ENCODE results near the gene ABR. TPM values are rescaled to one million over a fixed set of nuclear protein-coding genes. Genes with fewer than 3 reads are reported as not detected.

ABR gene
- total RNA-seq, 1 experiment from 2014 or later, result 35.4 TPM

- no peak for ATAC-seq
- intact Hi-C loops (cut with micrococcal nuclease), result no loop called here
- no peak overlapping the region for H3K4me3 ChIP-seq (ENCODE audit: low read length)
Measured at GRCh38 chr17:1043601-1044251, 136.1 kb downstream of the ABR start.

GRCh38 chr17:1042486-1042885, 137.3 kb downstream of the ABR start:
- Histone ChIP-seq H3K4me1 (ENCODE audit: insufficient read depth, low read length) (no peaks in the 10 kb centered on the region), H3K4me3 (ENCODE audit: low read length) (no peak overlapping the region), H3K9ac (ENCODE audit: low read length) (no peak overlapping the region), H3K27ac (ENCODE audit: low read length) (no peak overlapping the region), H3K79me2 (ENCODE audit: low read length) (no peaks in the 10 kb centered on the region), H3K9me2 (replicated peaks; ENCODE audit: low read length) (no peaks in the 10 kb centered on the region), H3K4me2 (ENCODE audit: low read length) (no peak overlapping the region), H3K27me3 (ENCODE audit: low read length) (no peaks in the 10 kb centered on the region), H3K36me3 (ENCODE audit: low read depth, low read length) (0 out of 2 replicates have a peak, but pooled peaks cover 6% of the 10 kb centered on the region), H3F3A (ENCODE audit: low read length, unreplicated experiment) (no peaks in the 10 kb centered on the region), H4K20me1 (ENCODE audit: low read length) (no peaks in the 10 kb centered on the region), H2AFZ (ENCODE audit: low read length) (no peak overlapping the region), H3K9me3 (ENCODE audit: low read length) (no peaks in the 10 kb centered on the region)
- TF ChIP-seq EZH2phosphoT487 (IDR thresholded peaks at IDR 0.05; ENCODE audit: borderline replicate concordance, low read length) (no peak), EZH2 (IDR thresholded peaks at IDR 0.05; ENCODE audit: low read length, unreplicated experiment) (no peak)
- ChIA-PET CTCF (no interaction called here), POLR2A (ENCODE audit: unreplicated experiment) (no interaction called here)
- intact Hi-C loops (cut with micrococcal nuclease), result no loop called here
- ATAC-seq (no peak), DNase-seq (no peak)
- no TSS peak for BruUV-seq (replicated peaks)

More at GRCh38 chr17:1043601-1044251, 136.1 kb downstream of the ABR start:
- DNase-seq, result no peak
- no peak overlapping the region for H3K27ac ChIP-seq (ENCODE audit: low read length)
- no peak overlapping the region for H2AFZ ChIP-seq (ENCODE audit: low read length)
- H3K9ac ChIP-seq (ENCODE audit: low read length), result no peak overlapping the region
- no peaks in the 10 kb centered on the region for H3K9me2 ChIP-seq (replicated peaks; ENCODE audit: low read length)
- ChIA-PET POLR2A (ENCODE audit: unreplicated experiment) (no interaction called here), CTCF (no interaction called here)
- 0 out of 2 replicates have a peak, but pooled peaks cover 6% of the 10 kb centered on the region for H3K36me3 ChIP-seq (ENCODE audit: low read depth, low read length)
- no TSS peak for BruUV-seq (replicated peaks)
- no peak for TF ChIP-seq EZH2phosphoT487 (IDR thresholded peaks at IDR 0.05; ENCODE audit: borderline replicate concordance, low read length)
- TF ChIP-seq CTCF (conservative IDR thresholded peaks at IDR 0.05; ENCODE audit: low read depth, low read length), result no peak
- TF ChIP-seq EZH2 (IDR thresholded peaks at IDR 0.05; ENCODE audit: low read length, unreplicated experiment), result no peak
- no peaks in the 10 kb centered on the region for H3K9me3 ChIP-seq (ENCODE audit: low read length)
- H3K79me2 ChIP-seq (ENCODE audit: low read length), result no peaks in the 10 kb centered on the region
- no peak overlapping the region for H3K4me2 ChIP-seq (ENCODE audit: low read length)
- no peaks in the 10 kb centered on the region for H3K4me1 ChIP-seq (ENCODE audit: insufficient read depth, low read length)
- H3K27me3 ChIP-seq (ENCODE audit: low read length), result no peaks in the 10 kb centered on the region
- H3F3A ChIP-seq (ENCODE audit: low read length, unreplicated experiment), result no peaks in the 10 kb centered on the region
- H4K20me1 ChIP-seq (ENCODE audit: low read length), result no peaks in the 10 kb centered on the region

GRCh38 chr17:1041746-1042145, 138.0 kb downstream of the ABR start:
- no peaks in the 10 kb centered on the region for H3K9me3 ChIP-seq (ENCODE audit: low read length)
- DNase-seq (no peak), ATAC-seq (no peak)
- intact Hi-C loops (cut with micrococcal nuclease), result no loop called here
- H3K36me3 ChIP-seq (ENCODE audit: low read depth, low read length), result 0 out of 2 replicates have a peak, but pooled peaks cover 6% of the 10 kb centered on the region
- TF ChIP-seq CTCF (conservative IDR thresholded peaks at IDR 0.05; ENCODE audit: low read depth, low read length) (no peak), EZH2 (IDR thresholded peaks at IDR 0.05; ENCODE audit: low read length, unreplicated experiment) (no peak), EZH2phosphoT487 (IDR thresholded peaks at IDR 0.05; ENCODE audit: borderline replicate concordance, low read length) (no peak)
- H4K20me1 ChIP-seq (ENCODE audit: low read length), result no peaks in the 10 kb centered on the region
- H3K4me1 ChIP-seq (ENCODE audit: insufficient read depth, low read length), result no peaks in the 10 kb centered on the region
- no peak overlapping the region for H3K27ac ChIP-seq (ENCODE audit: low read length)
- no peak overlapping the region for H2AFZ ChIP-seq (ENCODE audit: low read length)
- BruUV-seq (replicated peaks), result no TSS peak
- no peaks in the 10 kb centered on the region for H3K79me2 ChIP-seq (ENCODE audit: low read length)
- no peak overlapping the region for H3K4me3 ChIP-seq (ENCODE audit: low read length)
- ChIA-PET POLR2A (ENCODE audit: unreplicated experiment) (no interaction called here), CTCF (no interaction called here)
- no peaks in the 10 kb centered on the region for H3K9me2 ChIP-seq (replicated peaks; ENCODE audit: low read length)
- no peaks in the 10 kb centered on the region for H3F3A ChIP-seq (ENCODE audit: low read length, unreplicated experiment)
- no peaks in the 10 kb centered on the region for H3K27me3 ChIP-seq (ENCODE audit: low read length)
- no peak overlapping the region for H3K4me2 ChIP-seq (ENCODE audit: low read length)
- H3K9ac ChIP-seq (ENCODE audit: low read length), result no peak overlapping the region
